Erythroblast (primary cell): Measurements from ENCODE around the gene BIN1.
A peak's percentile ranks its signal among the peaks of the same experiment; 100 is the strongest.

Experiments used
- DNase-seq, 2 experiments: peaks; one replicate each; lab custom pipeline; 2025; lab: John Stamatoyannopoulos, UW
- GATA1 ChIP-seq: IDR thresholded peaks from 2 replicates; pipeline ENCODE4 v1.6.1; 2011; ENCODE audit warnings: low read depth, mild to moderate bottlenecking, control low read depth, low read length, moderate library complexity
- POLR2A ChIP-seq: IDR thresholded peaks from 2 replicates; pipeline ENCODE4 v1.6.1; 2011; ENCODE audit warnings: mild to moderate bottlenecking, low read length

The BIN1 gene

GRCh38 chr2:127085317-127085681 is 21.7 kb downstream of the BIN1 start:
- TF ChIP-seq POLR2A: no peak
- TF ChIP-seq GATA1: no peak
- no peak for DNase-seq

- DNase-seq: no peak
- TF ChIP-seq GATA1 (no peak), POLR2A (no peak)
Measured at GRCh38 chr2:127084611-127085316, 22.2 kb downstream of the BIN1 start.

- no peak for DNase-seq
Measured at GRCh38 chr2:127083819-127084503, 23.0 kb downstream of the BIN1 start.

GRCh38 chr2:127082974-127083373 is 24.0 kb downstream of the BIN1 start:
- no peak for TF ChIP-seq POLR2A
- TF ChIP-seq GATA1: no peak
- DNase-seq: no peak

More at GRCh38 chr2:127083819-127084503, 23.0 kb downstream of the BIN1 start:
- no peak for TF ChIP-seq GATA1
- TF ChIP-seq POLR2A: no peak

GRCh38 chr2:127081826-127082633 is 24.9 kb downstream of the BIN1 start:
- DNase-seq: no peak
- TF ChIP-seq POLR2A (no peak), GATA1 (no peak)

- TF ChIP-seq GATA1: no peak
- no peak for TF ChIP-seq POLR2A
Measured at GRCh38 chr2:127080938-127081755, 25.8 kb downstream of the BIN1 start.

GRCh38 chr2:127080226-127080937 is 26.6 kb downstream of the BIN1 start:
- TF ChIP-seq POLR2A (no peak), GATA1 (no peak)
- peak; percentile 44 to 61 for DNase-seq

More at GRCh38 chr2:127080938-127081755, 25.8 kb downstream of the BIN1 start:
- no peak for DNase-seq

- DNase-seq: no peak
- TF ChIP-seq GATA1 (no peak), POLR2A (no peak)
Measured at GRCh38 chr2:127079358-127079920, 27.5 kb downstream of the BIN1 start.

GRCh38 chr2:127078666-127079270 is 28.2 kb downstream of the BIN1 start:
- no peak for TF ChIP-seq GATA1
- no peak for TF ChIP-seq POLR2A
- DNase-seq: no peak

- TF ChIP-seq POLR2A (no peak), GATA1 (no peak)
- DNase-seq: no peak
Measured at GRCh38 chr2:127078028-127078427, 28.9 kb downstream of the BIN1 start.

GRCh38 chr2:127076924-127077323 is 30.0 kb downstream of the BIN1 start:
- no peak for TF ChIP-seq GATA1
- DNase-seq: no peak

GRCh38 chr2:127076290-127076689 is 30.7 kb downstream of the BIN1 start:
- no peak for TF ChIP-seq GATA1
- TF ChIP-seq POLR2A: no peak
- DNase-seq: no peak
